Measurements from ENCODE around the gene MARCHF3.

DNA sequence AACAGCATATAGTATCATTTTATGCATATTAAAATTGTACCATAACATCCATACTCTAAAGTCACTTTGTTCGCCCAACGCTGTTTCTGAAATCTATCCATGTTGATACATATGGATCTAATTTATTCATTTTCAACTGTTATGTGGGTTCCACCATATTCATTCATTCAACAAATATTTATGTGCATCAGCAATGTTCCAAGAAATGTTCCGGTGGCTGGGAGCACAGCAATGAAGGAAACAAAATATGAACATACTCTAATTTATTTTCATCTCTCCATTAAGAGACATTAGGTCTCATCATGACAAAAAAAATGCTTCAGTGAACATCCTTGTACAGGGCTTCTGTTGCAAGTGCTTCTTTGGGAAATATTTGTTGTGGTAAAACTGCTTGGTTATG, 75.4 kb downstream of the MARCHF3 start:
- TF ChIP-seq, protein P1, sequence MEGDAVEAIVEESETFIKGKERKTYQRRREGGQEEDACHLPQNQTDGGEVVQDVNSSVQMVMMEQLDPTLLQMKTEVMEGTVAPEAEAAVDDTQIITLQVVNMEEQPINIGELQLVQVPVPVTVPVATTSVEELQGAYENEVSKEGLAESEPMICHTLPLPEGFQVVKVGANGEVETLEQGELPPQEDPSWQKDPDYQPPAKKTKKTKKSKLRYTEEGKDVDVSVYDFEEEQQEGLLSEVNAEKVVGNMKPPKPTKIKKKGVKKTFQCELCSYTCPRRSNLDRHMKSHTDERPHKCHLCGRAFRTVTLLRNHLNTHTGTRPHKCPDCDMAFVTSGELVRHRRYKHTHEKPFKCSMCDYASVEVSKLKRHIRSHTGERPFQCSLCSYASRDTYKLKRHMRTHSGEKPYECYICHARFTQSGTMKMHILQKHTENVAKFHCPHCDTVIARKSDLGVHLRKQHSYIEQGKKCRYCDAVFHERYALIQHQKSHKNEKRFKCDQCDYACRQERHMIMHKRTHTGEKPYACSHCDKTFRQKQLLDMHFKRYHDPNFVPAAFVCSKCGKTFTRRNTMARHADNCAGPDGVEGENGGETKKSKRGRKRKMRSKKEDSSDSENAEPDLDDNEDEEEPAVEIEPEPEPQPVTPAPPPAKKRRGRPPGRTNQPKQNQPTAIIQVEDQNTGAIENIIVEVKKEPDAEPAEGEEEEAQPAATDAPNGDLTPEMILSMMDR (IDR thresholded peaks at IDR 0.05; ENCODE audit: low read length): no peak
- no peak for TF ChIP-seq EZH2phosphoT487 (IDR thresholded peaks at IDR 0.05; ENCODE audit: low read length)

Measured in MM.1S (cell line).